B cell (primary cell): ENCODE data around the gene IQCH. TPM values are rescaled to one million over a fixed set of nuclear protein-coding genes. Genes with fewer than 3 reads are reported as not detected.

Experiments used
- ATAC-seq: fragments of 200-7000 bp; cut with Tn5 transposase; one replicate; pipeline ENCODE4 v1.10.0; 2021; ENCODE audit warnings: low read depth, mild to moderate bottlenecking, moderate number of reproducible peaks, moderate library complexity
- CTCF ChIA-PET: fragments of 350-600 bp; sonication (Branson Sonifier 250); formaldehyde crosslinking; loops from one replicate; lab custom pipeline; 2021; ENCODE audit warnings: antibody characterized with exemption, inconsistent platforms; lab: Charles Lee
- POLR2A ChIA-PET: fragments of 350-600 bp; sonication (Branson Sonifier 250); formaldehyde crosslinking; loops from one replicate; lab custom pipeline; 2021; ENCODE audit warnings: antibody characterized with exemption; lab: Charles Lee
- DNase-seq: peaks from one replicate; pipeline ENCODE4 v3.0.0; 2013
- H2AFZ ChIP-seq: 2 replicates; pipeline ENCODE4 v1.6.1; 2012; ENCODE audit warnings: mild to moderate bottlenecking, low read depth, low read length; ENCODE audit not compliant: insufficient read depth, poor library complexity, severe bottlenecking
- H3K27ac ChIP-seq, 2 donors: 1 replicate in 1 of 2; 2 replicates in 1 of 2; pipeline ENCODE4 v1.5.1; 2012 to 2013; ENCODE audit warnings: low read length in 2 of 2, mild to moderate bottlenecking in 2 of 2, moderate library complexity in 1 of 2
- H3K27me3 ChIP-seq, 4 experiments: fragments of 200-600 bp in 1 of 4; sonication (generic) in 1 of 4; replicated peaks in 1 of 4; 1 replicate in 2 of 4; 2 replicates in 2 of 4; pipeline versions ENCODE4 v1.6.1 to v1.7.0; 2013 to 2016; ENCODE audit warnings: low read length in 3 of 4, mild to moderate bottlenecking in 2 of 4, mixed read lengths in 1 of 4, moderate library complexity in 1 of 4; ENCODE audit not compliant: insufficient read depth in 4 of 4, control insufficient read depth in 3 of 4; ENCODE audit errors: control extremely low read depth in 1 of 4
- H3K36me3 ChIP-seq, 2 experiments: replicated peaks in 1 of 2; 1 replicate in 1 of 2; 2 replicates in 1 of 2; pipeline versions ENCODE4 v1.6.1 to v1.7.1; 2013; ENCODE audit warnings: low read length in 1 of 2; ENCODE audit not compliant: insufficient read depth in 2 of 2, control insufficient read depth in 1 of 2; ENCODE audit errors: control extremely low read depth in 1 of 2, extremely low read depth in 1 of 2
- H3K4me1 ChIP-seq, 2 donors: fragments of 200-600 bp in 1 of 2; sonication (generic) in 1 of 2; 1 replicate in 1 of 2; 2 replicates in 1 of 2; pipeline versions ENCODE4 v1.5.1 to v1.6.1; 2013 to 2017; ENCODE audit warnings: low read length in 2 of 2; ENCODE audit not compliant: control insufficient read depth in 2 of 2, insufficient read depth in 2 of 2
- H3K4me2 ChIP-seq: replicated peaks from 2 replicates; pipeline ENCODE3; 2012; ENCODE audit warnings: mild to moderate bottlenecking, low read depth, low read length; ENCODE audit not compliant: poor library complexity, severe bottlenecking
- H3K4me3 ChIP-seq, 5 experiments: fragments of 200-600 bp in 1 of 5; sonication (generic) in 1 of 5; 1 replicate in 3 of 5; 2 replicates in 2 of 5; pipeline versions ENCODE4 v1.5.1 to v1.7.0; 2011 to 2016; ENCODE audit warnings: low read length in 4 of 5, mild to moderate bottlenecking in 4 of 5, low read depth in 2 of 5, control low read depth in 1 of 5, moderate library complexity in 1 of 5; ENCODE audit not compliant: insufficient read depth in 1 of 5; ENCODE audit errors: control extremely low read depth in 1 of 5, extremely low read depth in 1 of 5
- H3K79me2 ChIP-seq: fragments of 200-600 bp; sonication (generic); one replicate; pipeline ENCODE4 v1.6.0; 2016; ENCODE audit warnings: low read length; ENCODE audit not compliant: control insufficient read depth, insufficient read depth
- H3K9ac ChIP-seq: fragments of 200-600 bp; sonication (generic); 2 replicates; pipeline ENCODE4 v1.6.1; 2017; ENCODE audit warnings: mild to moderate bottlenecking, low read length, moderate library complexity
- H3K9me3 ChIP-seq, 3 donors: one replicate each; pipeline versions ENCODE4 v1.6.1 to v1.7.1; 2013; ENCODE audit warnings: low read length in 2 of 3; ENCODE audit not compliant: control insufficient read depth in 2 of 3, insufficient read depth in 1 of 3; ENCODE audit errors: control extremely low read depth in 1 of 3
- H4K20me1 ChIP-seq: 2 replicates; pipeline ENCODE4 v1.6.0; 2012; ENCODE audit warnings: mild to moderate bottlenecking, low read length; ENCODE audit not compliant: insufficient read depth, control insufficient read depth, poor library complexity, severe bottlenecking
- H3K27ac Mint-ChIP-seq: one replicate; pipeline ENCODE4 v1.8.0; 2021; ENCODE audit warnings: mixed read lengths
- H3K27me3 Mint-ChIP-seq: one replicate; pipeline ENCODE4 v1.8.0; 2021; ENCODE audit warnings: mixed read lengths
- H3K4me1 Mint-ChIP-seq: one replicate; pipeline ENCODE4 v1.8.0; 2021; ENCODE audit warnings: mixed read lengths
- H3K4me3 Mint-ChIP-seq: one replicate; pipeline ENCODE4 v1.8.0; 2021; ENCODE audit warnings: mixed read lengths
- H3K9me3 Mint-ChIP-seq: one replicate; pipeline ENCODE4 v1.8.0; 2022; ENCODE audit warnings: mixed read lengths; ENCODE audit not compliant: insufficient read depth
- CTCF ChIP-seq: fragments of 200-600 bp; IDR thresholded peaks from one replicate; pipeline ENCODE4 v1.8.0; 2022; ENCODE audit warnings: antibody characterized with exemption, mild to moderate bottlenecking
- EZH2 ChIP-seq: IDR thresholded peaks from 2 replicates; pipeline ENCODE4 v1.6.1; 2012; ENCODE audit warnings: borderline replicate concordance, low read depth, mild to moderate bottlenecking, moderate library complexity, low read length; ENCODE audit not compliant: insufficient read depth, poor library complexity, severe bottlenecking
- WGBS: methylation state at CpG from one replicate; pipeline ENCODE4 v1.1.5; 2013; ENCODE audit warnings: missing lambda C conversion rate; ENCODE audit not compliant: insufficient coverage; 5-methylcytosine and 5-hydroxymethylcytosine counted together
- intact Hi-C: fragments of 100-400 bp; cut with micrococcal nuclease; formaldehyde crosslinking; loops from one replicate; pipeline ENCODE4 v1.10.0; 2022
- polyA plus RNA-seq: library from polyadenylated mRNA; depleted of rRNA; stranded (reverse); fragments of >200 nt; gene quantifications from 2 replicates; pipeline ENCODE4 v1.2.3, GENCODE V29; 2012
- total RNA-seq, 2 donors: library from RNA; stranded (reverse); fragments of 120-200 nt in 1 of 2; gene quantifications; 1 replicate in 1 of 2; 2 replicates in 1 of 2; pipeline versions ENCODE4 v1.2.3 to v1.2.4, GENCODE V29; 2013 to 2022

IQCH gene
- total and polyA plus RNA-seq, 2 donors (not counting 1 experiment from before 2014, with no cell fraction given) = 1.6 TPM; not detected in 1

DNA sequence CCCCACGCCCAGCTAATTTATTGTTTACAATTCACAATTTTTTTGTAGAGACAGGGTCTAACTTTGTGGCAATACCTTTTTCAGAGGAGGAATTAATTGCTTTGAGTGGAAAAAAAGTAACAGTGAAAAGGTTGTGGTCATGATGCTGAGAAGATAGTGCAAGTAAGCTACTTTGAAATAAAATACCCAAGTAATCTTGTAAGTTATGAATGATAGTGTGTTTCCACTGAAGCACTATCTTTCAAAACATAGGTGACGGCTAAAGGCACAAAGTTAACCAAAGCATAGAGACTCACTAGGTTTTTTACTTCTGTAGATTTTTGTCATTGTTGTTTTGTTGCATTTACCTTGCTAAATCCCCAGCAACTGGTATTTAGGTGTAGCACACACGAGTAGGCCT, 165.1 kb downstream of the IQCH start:
- DNase-seq (no peak), ATAC-seq (no peak)
- POLR2A ChIA-PET = no interaction called here
- Histone ChIP-seq H2AFZ (no peak overlapping the region), H3K4me2 (no peak overlapping the region), H3K27ac (no peak overlapping the region), H3K79me2 (no peaks in the 10 kb centered on the region), H3K27me3 (no peaks in the 10 kb centered on the region), H4K20me1 (no peaks in the 10 kb centered on the region), H3K4me3 (no peak overlapping the region), H3K9ac (no peak overlapping the region), H3K9me3 (no peaks in the 10 kb centered on the region), H3K4me1 (no peaks in the 10 kb centered on the region), H3K36me3 (no peaks in the 10 kb centered on the region)
- TF ChIP-seq EZH2 (no peak), CTCF (no peak)
- peaks cover 4% of the 10 kb centered on the region for H3K27me3 Mint-ChIP-seq
- H3K9me3 Mint-ChIP-seq = no peaks in the 10 kb centered on the region
- no CpG with 5 or more reads among the region's 3 CpGs for WGBS
- H3K4me1 Mint-ChIP-seq = no peaks in the 10 kb centered on the region
- H3K27ac Mint-ChIP-seq = no peak overlapping the region
- intact Hi-C loops = no loop called here
- H3K4me3 Mint-ChIP-seq = no peak overlapping the region
- CTCF ChIA-PET = no interaction called here

DNA sequence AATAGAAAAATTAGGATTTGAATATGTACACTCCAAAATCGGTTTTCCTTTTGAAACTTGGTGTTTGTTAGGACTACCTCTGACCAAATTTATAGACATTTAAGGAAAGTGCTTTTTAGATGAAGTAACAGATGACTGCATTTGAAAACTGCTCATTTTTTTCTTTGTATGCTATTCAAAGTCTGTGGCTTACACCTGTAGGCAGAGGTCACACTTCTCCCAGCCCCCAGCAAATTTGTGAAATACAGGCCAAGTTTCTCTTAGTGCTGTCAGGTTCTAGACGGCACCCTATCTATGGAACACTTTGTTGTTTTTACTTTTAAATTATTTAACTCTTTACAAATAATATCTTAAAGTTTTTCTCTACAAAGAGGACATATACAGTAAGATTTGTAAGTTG, 165.6 kb downstream of the IQCH start:
- Histone ChIP-seq H4K20me1 (no peaks in the 10 kb centered on the region), H3K4me2 (no peak overlapping the region), H3K4me1 (no peaks in the 10 kb centered on the region), H3K27ac (no peak overlapping the region), H3K36me3 (no peaks in the 10 kb centered on the region), H3K27me3 (no peaks in the 10 kb centered on the region), H3K79me2 (no peaks in the 10 kb centered on the region), H3K9ac (no peak overlapping the region), H2AFZ (no peak overlapping the region), H3K4me3 (no peak overlapping the region), H3K9me3 (no peaks in the 10 kb centered on the region)
- no peak overlapping the region for H3K4me3 Mint-ChIP-seq
- ATAC-seq (no peak), DNase-seq (no peak)
- TF ChIP-seq CTCF (no peak), EZH2 (no peak)
- POLR2A ChIA-PET = no interaction called here
- peaks cover 3% of the 10 kb centered on the region for H3K27me3 Mint-ChIP-seq
- intact Hi-C loops = no loop called here
- CTCF ChIA-PET = no interaction called here
- no peaks in the 10 kb centered on the region for H3K9me3 Mint-ChIP-seq
- no peak overlapping the region for H3K27ac Mint-ChIP-seq
- WGBS = no CpG with 5 or more reads among the region's 2 CpGs
- no peaks in the 10 kb centered on the region for H3K4me1 Mint-ChIP-seq
